HG02885 (cell line): ENCODE results near the gene PHF21B.

ENCODE experiments used
- ATAC-seq: cut with Tn5 transposase; IDR thresholded peaks from one replicate; pipeline ENCODE4 v1.9.1; 2021; ENCODE audit warnings: mild to moderate bottlenecking; ENCODE audit not compliant: unreplicated experiment, poor library complexity

The PHF21B gene

DNA sequence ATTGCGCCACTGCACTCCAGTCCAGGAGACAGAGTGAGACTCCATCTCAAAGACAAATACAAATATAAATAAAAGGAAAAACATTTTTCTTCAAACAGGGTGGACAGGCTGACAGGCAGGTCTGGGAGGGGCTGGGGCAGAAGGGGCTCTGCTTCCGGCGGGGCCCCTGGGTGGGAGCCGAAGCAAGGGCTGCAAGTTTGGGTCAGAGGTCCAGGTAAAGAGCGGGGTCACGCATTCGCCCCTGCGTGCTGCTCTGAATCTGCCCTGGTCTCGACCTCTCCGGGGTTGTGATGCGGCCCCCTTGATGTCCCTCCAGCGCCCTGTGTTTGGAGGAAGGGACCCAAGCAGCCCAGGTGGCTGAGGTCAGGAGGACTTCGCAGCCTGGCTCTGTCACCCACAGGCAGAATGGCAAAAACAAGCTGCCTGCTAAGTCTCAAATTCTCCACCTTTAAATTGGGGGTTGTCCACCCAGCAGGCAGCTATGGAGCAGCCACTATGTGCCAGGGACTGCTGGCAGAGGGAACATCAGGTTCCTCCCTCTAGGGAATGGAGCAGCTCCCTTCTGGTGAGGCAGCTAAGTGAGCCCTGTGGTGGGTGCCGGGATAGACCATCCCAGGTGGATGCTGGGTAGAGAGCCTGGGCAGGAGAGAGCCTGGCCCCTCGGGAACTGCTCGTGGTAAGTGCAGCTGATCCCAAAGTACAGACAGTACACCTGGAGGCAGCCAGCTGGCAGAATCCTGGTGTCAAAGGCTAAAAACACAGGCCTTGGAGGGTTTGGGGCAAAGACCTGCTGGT, 10.3 kb upstream of the PHF21B start:
- ATAC-seq, result no peak

DNA sequence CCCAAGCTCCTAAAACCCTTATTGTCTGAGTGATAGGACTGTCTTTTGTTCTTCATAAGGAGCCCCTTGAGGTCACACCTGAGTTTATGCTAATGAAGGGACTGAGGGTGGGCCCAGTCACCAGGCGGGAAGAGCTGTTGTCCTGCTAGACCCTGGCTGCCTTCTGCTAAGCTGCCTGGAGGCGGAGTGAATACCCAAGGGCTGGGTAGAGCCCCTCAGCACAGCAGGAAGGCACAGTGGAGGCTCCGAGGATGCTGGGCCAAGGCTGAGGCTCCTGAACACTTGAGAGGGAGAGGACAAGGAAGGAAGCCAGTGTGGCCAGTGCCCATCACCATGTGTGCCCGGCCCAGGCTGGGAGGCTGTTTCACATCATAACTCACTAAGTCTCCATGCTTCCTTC, 4.8 kb upstream of the PHF21B start:
- ATAC-seq, result no peak

DNA sequence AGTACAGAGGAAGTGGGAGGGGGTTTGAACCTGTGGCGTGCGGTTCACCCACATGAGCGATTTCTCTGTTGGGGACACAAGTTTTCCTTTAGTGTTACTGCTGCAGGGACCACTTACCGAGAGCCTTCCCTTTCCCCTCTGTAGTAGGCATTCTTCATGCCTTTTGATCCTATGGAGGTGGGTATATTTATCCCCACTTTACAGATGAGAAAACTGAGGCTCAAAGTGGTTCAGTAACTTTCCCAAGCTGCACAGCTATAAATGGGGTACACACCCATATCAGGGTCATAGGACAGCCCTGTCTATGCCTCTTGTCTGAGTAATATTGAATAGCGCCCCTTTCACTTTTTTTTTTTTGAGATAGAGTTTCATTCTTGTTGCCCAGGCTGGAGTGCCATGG, 3.3 kb upstream of the PHF21B start:
- no peak for ATAC-seq

DNA sequence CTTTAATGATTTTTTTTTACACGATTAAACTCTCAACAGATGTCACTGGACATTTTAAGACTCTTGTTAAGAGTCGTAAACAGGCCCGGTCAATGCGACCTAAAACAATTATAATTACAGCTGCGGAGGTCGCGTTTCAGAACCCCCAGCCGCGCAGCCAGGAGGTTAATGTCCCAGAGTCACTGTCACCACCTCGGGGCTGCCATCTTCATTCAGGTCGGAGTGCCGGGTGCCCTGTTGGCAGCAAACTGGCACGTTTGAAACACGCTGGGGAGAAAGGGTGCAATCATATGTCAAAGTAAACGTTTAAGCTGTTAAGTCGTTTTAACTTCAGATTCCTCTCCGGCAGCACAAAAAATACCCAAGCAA, 711 bp upstream of the PHF21B start:
- ATAC-seq, result no peak

DNA sequence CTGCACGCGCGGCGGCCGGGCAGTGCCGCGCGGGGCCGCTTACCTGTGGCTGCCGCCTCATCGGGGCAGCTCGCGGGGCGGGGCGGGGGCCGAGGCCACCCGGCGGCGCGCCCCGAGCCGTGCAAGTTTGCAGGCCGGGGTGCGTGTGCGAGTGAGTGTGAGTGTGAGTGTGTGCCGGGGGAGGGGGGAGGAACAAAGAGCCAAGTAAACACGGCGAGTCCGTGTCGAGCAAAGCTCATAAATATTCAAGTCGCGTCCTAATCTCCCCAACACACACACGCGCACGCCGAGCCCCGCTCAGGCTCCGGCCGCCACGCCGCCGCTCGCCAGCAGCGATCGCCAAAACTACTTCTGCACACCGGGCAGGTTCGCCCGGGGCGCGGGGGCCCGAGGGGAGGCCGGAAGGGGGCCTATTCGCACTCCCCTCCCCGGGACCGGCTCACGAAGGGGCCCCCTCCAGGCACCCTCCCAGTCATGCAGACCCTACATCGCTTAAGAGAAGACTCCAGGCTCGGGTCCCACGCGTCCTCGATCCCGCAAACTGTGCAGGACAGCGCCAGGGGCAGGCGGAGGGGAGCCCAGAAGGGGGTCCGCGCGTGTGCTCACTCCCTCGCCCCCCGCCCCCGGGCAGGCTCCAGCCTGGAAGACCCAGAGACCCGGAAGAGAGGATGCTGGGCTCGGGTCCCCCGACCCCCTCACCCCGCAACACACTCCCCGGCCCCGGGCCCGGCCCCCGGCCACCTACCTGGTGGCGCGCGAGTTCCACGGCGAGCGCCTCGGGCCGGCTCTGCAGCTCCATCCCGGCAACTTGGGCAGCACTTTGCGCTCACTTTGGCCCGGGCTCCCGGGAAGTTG, 827 bp downstream of the PHF21B start:
- no peak for ATAC-seq

DNA sequence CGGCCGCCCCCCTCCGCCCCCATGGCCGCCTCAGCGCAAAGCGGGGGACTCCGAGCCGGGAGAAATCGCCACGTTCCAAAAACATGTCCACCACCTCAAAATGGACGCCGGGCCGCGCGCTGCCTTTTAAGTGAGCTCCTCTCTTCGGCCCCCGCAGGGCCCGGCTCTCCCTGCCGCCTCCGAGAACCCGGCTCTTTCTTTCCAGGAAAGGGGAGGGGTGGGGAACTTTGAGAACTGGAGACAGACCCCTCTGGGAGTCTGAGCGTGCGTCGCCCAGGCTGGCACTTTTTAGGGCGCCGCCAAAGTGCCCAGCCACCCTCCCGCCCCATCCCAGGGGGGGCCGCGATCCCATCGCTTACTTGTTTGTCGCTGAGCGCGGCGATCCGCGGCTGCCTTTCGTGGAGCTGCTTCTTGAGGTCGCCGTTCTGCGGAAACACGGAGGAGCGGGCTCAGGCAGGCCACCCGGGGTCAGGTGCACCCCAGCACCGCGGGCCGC, 1.6 kb downstream of the PHF21B start:
- no peak for ATAC-seq

DNA sequence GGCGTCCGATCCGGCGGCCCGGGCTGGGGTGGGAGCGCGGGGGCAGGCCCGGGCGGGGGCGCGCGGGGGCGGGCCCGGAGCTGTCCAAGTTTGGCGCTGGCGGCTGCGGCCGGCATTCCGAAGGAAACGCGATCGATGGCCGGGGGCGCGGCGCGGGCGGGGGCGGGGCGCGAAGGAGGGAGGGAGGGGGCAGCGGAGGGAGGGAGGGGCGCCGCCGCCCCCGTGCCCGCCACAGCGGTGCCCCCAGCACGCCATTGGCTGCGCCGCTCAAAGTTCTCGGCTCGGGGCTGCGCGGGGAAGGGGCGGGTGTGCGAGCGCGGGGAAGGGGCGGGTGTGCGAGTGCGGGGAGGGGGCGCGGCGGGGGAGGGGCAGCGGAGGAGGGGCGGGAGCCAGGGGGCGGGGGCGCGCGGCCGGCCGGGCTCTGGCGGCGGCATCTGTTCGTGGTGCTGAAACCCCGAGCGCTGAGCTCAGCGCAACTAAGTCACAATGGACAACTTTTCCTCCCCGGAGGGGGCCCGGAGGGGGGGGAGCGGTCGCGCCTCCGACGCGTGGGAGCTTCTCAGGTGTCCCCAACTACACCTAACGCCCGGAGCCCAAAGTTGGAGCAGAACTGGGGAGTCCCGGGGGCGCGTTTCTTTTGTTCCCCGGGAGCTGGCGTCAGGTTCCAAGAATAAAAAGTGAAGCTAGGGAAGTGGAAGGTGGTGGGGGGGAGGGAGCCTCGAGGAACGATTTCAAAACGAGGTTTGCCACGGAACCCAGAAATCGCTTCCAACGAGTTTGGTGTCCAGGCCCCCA, 2.2 kb downstream of the PHF21B start:
- ATAC-seq, result no peak

DNA sequence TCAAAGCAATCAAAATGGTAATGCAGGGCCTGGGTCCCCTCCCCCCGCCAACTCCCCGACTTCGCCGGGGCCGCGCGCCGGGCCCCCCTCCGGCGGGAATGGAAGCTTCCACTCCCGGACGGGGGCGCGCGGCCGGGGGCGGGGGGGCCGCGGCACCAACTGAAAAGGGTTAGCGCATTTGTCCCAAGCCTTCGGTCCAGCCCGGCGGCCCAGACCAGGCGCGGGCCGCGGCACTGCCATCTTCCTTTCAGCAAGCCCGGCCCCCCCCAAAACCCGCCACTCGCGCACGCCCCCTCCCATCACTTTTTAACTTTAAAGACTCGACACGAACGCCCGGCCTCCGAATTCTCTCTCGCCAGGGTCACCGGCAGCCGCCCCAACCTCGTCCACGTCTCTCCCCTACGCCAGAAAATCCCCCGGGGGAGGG, 2.8 kb downstream of the PHF21B start:
- ATAC-seq, result no peak

DNA sequence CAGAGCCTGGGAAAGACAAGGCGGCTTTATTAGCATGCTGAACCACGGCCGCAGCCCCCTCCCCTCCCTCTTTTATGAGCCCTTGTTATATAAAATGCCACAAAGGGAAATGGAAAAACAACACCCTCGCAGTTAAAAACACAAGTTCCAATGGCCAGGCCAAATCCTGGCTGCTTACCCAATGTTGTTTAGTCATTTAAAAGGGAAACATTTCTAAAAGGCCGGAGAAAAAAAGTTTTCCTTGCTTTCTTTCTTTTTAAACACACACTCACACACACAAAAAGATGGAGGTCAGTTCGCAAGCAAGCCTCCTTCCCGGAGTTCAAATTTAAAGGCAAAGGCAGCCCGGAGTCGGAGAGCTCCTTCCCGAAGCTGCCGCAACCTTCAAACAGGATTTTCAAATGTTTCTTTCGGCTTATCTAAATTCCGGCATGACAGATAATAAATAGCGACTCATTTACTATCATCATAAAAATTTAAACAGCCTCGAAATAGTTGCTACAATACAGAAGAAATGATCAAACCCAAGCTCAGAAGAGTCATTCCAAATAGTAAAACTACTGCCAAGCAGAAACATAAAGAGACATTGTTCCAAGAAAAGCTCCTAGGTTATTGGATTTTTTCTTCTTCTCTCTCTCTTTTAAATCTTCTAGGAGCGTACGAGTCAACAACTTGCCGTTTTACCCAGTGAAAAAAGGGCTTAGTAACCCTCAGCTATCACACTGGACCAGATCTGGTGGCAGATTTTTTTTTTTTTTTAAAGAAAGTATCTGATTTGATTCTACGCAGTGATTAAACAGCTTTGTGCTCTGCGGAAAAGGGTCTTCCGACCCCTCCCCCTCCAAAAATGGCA, 3.5 kb downstream of the PHF21B start:
- no peak for ATAC-seq

DNA sequence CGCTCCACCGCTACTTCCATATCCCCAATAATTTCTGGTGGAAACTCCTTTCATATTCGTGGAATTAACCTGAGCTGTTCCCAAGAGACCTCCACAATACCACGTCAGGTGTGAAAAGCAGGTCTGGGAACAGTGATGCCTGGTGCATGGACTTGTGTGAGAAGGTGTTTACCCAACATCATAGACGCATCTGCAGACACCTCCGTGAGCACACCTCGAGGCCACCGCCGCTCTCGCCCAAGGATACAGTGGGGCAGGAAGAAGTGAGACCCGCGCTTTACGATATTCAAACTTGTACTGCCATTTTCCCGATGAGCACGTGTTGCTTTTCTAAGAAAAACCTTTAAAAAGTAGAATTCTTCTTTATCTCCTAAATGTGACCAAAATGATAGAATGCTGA, 8.2 kb downstream of the PHF21B start:
- ATAC-seq, result no peak

GRCh38 chr22:45000330-45000729, 9.5 kb downstream of the PHF21B start:
- no peak for ATAC-seq

DNA sequence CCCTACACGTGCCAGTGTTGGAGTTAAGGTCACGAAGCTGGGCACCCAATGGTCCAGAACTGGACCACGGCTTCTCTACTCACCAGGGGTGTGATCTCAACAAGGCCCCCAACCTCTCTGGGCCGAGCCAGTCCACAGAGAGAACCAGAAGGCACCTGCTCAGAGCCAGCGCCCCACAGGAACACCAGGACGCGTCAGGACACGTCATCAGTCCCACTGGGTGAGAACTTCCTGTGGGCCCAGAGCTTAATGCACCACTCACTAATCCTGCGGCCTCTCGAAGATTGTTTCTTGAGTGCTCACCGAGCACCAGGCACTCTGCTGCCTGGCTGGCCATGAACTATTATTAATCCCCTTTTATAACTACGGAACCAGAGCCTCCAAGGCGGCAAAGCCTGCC, 10.1 kb downstream of the PHF21B start:
- no peak for ATAC-seq

DNA sequence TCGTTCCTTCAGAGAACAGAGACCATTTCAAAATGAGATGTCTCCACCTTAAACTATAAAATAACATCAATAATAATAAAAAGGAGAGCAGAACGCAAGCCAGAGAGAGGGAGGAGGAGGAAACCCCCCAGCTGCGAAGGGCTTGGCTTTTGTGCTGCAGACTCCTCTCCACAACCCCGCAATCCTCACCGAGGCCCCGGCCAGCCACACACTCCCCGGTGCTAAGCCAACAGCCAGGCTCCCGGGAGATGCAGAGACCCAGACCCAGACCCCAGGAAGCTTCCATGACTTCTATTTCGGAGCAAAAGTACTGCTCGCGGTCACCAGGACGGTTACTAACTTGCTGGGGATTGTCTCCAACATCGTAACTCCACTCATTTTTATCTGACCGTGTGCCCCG, 10.6 kb downstream of the PHF21B start:
- no peak for ATAC-seq

- no peak for ATAC-seq
These were observed 11.5 kb downstream of the PHF21B start for GRCh38 chr22:44998296-44998695.

GRCh38 chr22:44997060-44997459, 12.7 kb downstream of the PHF21B start:
- ATAC-seq, result no peak

- no peak for ATAC-seq
These were observed 13.2 kb downstream of the PHF21B start for GRCh38 chr22:44996648-44997047.

- no peak for ATAC-seq
These were observed 13.7 kb downstream of the PHF21B start for GRCh38 chr22:44996120-44996519.

DNA sequence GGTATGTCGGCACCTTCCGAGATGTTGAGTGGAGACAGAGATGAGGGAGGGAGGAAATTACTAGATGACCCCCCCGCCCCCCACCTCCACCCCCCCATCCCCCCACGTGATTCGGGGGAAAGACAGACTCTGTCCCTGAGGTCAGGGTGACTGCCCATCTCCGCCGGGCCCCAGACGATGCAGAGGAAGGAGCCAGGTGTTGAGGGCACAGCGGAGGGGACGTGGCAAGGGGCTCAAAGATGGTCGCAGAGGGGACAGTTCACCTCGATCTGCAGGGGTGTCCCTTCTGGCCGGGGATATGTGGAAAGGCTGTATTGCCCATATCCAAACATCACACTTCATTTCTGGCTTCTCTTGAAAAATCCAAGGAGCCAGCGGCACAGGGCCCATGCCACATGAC, 14.1 kb downstream of the PHF21B start:
- no peak for ATAC-seq

DNA sequence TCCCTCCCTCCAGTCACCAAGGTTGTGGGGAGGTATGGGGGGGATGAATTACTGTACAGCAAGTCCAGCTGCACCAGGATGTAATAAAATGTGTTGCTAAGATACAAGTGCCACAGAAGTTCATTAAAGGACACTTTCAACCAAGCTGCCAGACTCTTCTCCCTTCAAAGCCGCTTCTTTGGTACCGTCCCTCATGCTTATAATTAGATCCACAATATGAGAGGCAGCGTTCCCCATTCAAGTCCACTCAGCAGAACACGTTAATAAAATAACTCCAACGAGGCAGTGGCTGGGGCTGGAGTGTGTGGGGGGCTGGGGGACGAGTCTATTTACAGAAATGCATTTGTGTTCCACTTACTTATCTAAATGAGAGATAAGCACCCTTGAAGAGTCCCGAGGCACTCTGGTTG, 14.7 kb downstream of the PHF21B start:
- no peak for ATAC-seq
